ENCODE results near the gene SMIM5.
A peak's percentile ranks its signal among the peaks of the same experiment; 100 is the strongest.

The SMIM5 gene

GRCh38 chr17:75639771-75640555, 6.7 kb downstream of the SMIM5 start:
- H3K4me3 ChIP-seq (ENCODE audit: low read length): peak overlapping the region; percentile 36
- peak; percentile 39 for TF ChIP-seq CTCF (IDR thresholded peaks at IDR 0.05; ENCODE audit: insufficient read depth, low read depth, low read length, missing control alignments)
- peak; percentile 61 for DNase-seq (ENCODE audit: low read depth)

DNA sequence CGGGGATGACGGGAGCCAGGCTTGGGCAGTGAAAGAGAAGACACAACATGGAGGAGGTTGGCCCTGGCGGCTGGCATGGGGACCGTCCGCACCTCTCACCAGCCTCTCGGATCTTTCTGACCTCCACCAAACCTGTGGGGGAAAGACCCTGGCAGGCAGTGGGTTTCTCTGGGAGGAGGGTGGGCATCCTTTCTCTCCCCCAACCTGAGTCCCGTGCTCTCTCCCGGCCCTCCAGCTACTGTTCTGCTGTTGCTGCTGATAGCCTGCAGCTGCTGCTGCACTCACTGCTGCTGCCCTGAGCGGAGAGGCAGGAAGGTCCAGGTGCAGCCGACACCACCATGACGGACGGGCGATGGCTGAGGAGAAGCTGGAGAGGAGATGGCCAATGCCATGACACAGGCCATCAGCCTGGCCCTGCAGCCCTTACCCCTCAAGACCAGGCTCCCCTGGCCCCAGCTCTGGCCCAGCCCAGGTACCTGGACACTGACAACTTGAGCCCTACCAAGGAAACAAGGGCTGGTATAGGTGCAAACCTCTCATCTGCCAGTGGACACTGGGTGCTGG, 7.4 kb downstream of the SMIM5 start:
- H3K4me3 ChIP-seq (ENCODE audit: low read length): peak overlapping the region; percentile 36
- no peak for DNase-seq (ENCODE audit: low read depth)
- no peak for TF ChIP-seq CTCF (IDR thresholded peaks at IDR 0.05; ENCODE audit: insufficient read depth, low read depth, low read length, missing control alignments)

- TF ChIP-seq CTCF (IDR thresholded peaks at IDR 0.05; ENCODE audit: insufficient read depth, low read depth, low read length, missing control alignments): no peak
- H3K4me3 ChIP-seq (ENCODE audit: low read length): no peak overlapping the region
- DNase-seq (ENCODE audit: low read depth): no peak
Observed at GRCh38 chr17:75641343-75641742, 8.1 kb downstream of the SMIM5 start.

GRCh38 chr17:75642182-75642783, 9.0 kb downstream of the SMIM5 start:
- peak; percentile 58 for DNase-seq (ENCODE audit: low read depth)
- TF ChIP-seq CTCF (IDR thresholded peaks at IDR 0.05; ENCODE audit: insufficient read depth, low read depth, low read length, missing control alignments): no peak
- no peak overlapping the region for H3K4me3 ChIP-seq (ENCODE audit: low read length)

- TF ChIP-seq CTCF (IDR thresholded peaks at IDR 0.05; ENCODE audit: insufficient read depth, low read depth, low read length, missing control alignments): no peak
- H3K4me3 ChIP-seq (ENCODE audit: low read length): no peak overlapping the region
- peak; percentile 74 for DNase-seq (ENCODE audit: low read depth)
Observed at GRCh38 chr17:75642784-75643642, 9.8 kb downstream of the SMIM5 start.

- no peak for TF ChIP-seq CTCF (IDR thresholded peaks at IDR 0.05; ENCODE audit: insufficient read depth, low read depth, low read length, missing control alignments)
- DNase-seq (ENCODE audit: low read depth): no peak
- no peak overlapping the region for H3K4me3 ChIP-seq (ENCODE audit: low read length)
Observed at GRCh38 chr17:75643643-75644017, 10.4 kb downstream of the SMIM5 start.
